Endothelial cell (in vitro differentiated cells): ENCODE measurements around the gene GTF2H3. TPM values are rescaled to one million over a fixed set of nuclear protein-coding genes. Genes with fewer than 3 reads are reported as not detected.

ENCODE experiments used
- DNase-seq: peaks from one replicate; pipeline ENCODE4 v3.0.0; 2021; ENCODE audit warnings: low spot score
- H3K27ac Mint-ChIP-seq: one replicate; pipeline ENCODE4 v1.8.0; 2021; ENCODE audit warnings: mixed read lengths, inconsistent platforms; ENCODE audit not compliant: unreplicated experiment
- H3K27me3 Mint-ChIP-seq: one replicate; pipeline ENCODE4 v1.8.0; 2021; ENCODE audit warnings: mild to moderate bottlenecking, moderate library complexity, mixed read lengths, inconsistent platforms; ENCODE audit not compliant: unreplicated experiment
- H3K36me3 Mint-ChIP-seq: one replicate; pipeline ENCODE4 v1.8.0; 2021; ENCODE audit warnings: mild to moderate bottlenecking, low read depth, mixed read lengths, inconsistent platforms; ENCODE audit not compliant: unreplicated experiment
- H3K4me1 Mint-ChIP-seq: one replicate; pipeline ENCODE4 v1.8.0; 2021; ENCODE audit warnings: mild to moderate bottlenecking, mixed read lengths, inconsistent platforms; ENCODE audit not compliant: unreplicated experiment
- H3K4me3 Mint-ChIP-seq: one replicate; pipeline ENCODE4 v1.8.0; 2021; ENCODE audit warnings: mild to moderate bottlenecking, mixed read lengths, inconsistent platforms; ENCODE audit not compliant: unreplicated experiment
- H3K9me3 Mint-ChIP-seq: one replicate; pipeline ENCODE4 v1.8.0; 2021; ENCODE audit warnings: mixed read lengths, inconsistent platforms; ENCODE audit not compliant: unreplicated experiment
- CTCF ChIP-seq: fragments of 200-600 bp; sonication (generic); IDR thresholded peaks from one replicate; pipeline ENCODE4 v1.5.0; 2021; ENCODE audit warnings: antibody characterized with exemption; ENCODE audit not compliant: unreplicated experiment
- total RNA-seq: library from RNA; stranded (reverse); fragmentation: NEBNext Ultra II Directional; extraction: Animal tissue kit (Norgen Biotek cat#: 25700); gene quantifications from one replicate; pipeline ENCODE4 v1.2.1, GENCODE V29; 2021; ENCODE audit not compliant: unreplicated experiment

The GTF2H3 gene
- total RNA-seq, 1 donor from 2014 or later = 23.1 TPM

DNA sequence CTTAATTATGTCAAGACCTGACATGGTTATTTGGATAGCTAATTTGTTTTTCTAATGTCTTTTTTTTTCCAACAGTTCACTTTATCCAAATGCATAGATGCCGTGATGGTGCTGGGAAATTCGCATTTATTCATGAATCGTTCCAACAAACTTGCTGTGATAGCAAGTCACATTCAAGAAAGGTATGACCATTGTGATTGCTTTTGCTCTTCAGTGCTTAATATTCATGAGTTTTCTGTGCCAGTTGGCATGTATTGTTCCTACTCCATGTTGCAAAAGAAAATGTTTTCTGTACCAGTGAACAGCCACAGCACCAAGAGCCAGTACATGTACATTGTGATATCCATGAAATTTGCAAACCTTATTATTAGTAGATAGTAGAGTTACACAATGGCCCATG lies 11.8 kb downstream of the GTF2H3 start:
- Mint-ChIP-seq H3K4me1 (no peaks in the 10 kb centered on the region), H3K27me3 (no peaks in the 10 kb centered on the region), H3K9me3 (no peaks in the 10 kb centered on the region), H3K27ac (no peak overlapping the region), H3K36me3 (peaks cover 6% of the 10 kb centered on the region), H3K4me3 (no peak overlapping the region)
- no peak for DNase-seq
- TF ChIP-seq CTCF = no peak

DNA sequence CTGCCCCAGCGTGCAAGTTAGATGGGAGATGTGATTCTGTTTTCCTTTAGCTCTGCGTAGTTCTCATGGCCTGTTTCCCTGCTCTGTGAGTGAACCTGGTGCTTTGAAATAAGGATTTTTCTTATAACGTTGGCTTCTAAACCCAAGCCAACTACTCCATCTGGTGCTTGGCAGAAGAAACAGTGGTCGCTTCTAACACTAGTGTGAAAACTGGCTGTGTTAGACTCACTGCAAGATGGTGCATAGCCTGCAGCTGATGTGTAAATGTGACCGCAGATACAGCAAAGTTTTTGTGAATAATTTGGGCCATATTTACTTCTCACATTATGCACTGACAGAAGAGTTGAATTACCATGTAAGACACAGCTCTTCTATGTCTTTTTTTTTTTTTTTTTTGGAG lies 12.2 kb downstream of the GTF2H3 start:
- Mint-ChIP-seq H3K4me1 (no peaks in the 10 kb centered on the region), H3K4me3 (no peak overlapping the region), H3K9me3 (no peaks in the 10 kb centered on the region), H3K36me3 (peaks cover 6% of the 10 kb centered on the region), H3K27me3 (no peaks in the 10 kb centered on the region), H3K27ac (no peak overlapping the region)
- no peak for TF ChIP-seq CTCF
- DNase-seq = no peak

DNA sequence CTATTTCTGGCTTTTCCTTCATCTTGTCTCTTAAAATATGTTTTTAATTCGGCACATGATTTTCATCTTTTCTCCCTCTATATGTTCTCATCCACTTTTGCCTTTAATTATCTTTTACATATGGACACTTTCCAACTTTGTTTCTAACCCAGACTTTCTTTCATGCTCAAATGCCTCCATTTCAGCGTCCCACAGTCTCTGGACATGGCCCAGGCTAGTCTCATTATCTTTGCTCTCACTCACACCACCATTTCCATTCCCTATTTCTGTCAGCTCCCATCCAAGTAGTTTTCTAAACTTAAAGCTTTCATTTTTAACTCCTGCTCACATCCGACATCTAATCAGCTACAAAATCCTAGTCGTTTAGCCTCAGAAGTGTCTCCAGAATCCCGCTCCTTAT lies 14.8 kb downstream of the GTF2H3 start:
- H3K4me3 Mint-ChIP-seq = no peak overlapping the region
- no peak overlapping the region for H3K27ac Mint-ChIP-seq
- H3K9me3 Mint-ChIP-seq = no peaks in the 10 kb centered on the region
- H3K4me1 Mint-ChIP-seq = no peaks in the 10 kb centered on the region
- peaks cover 10% of the 10 kb centered on the region for H3K36me3 Mint-ChIP-seq
- no peak for TF ChIP-seq CTCF
- H3K27me3 Mint-ChIP-seq = peaks cover 2% of the 10 kb centered on the region
- DNase-seq = no peak

DNA sequence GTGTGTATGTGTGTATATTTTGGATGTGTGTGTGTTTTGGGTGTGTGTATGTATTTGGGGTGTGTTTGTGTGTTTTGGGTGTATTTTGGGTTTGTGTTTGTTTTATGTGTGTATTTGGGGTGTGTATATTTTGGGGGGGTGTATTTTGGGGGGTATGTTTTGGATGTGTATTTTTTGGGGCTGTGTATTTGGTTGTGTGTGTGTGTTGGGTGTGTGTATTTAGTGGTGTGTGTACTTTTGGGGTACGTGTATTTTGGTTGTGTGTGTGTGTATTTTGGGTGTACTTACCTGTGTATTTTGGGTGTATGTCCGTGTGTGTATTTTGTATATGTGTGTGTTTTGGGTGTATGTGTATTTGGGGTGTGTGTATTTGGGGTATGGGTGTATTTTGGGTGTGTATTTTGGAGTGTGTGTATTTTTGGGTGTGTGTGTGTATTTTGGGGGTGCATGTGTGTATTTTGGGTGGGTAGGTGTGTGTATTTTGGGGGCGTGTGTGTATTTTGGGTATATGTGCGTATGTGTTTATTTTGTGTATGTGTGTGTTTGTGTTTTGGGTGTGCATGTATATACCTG lies 20.6 kb downstream of the GTF2H3 start:
- no peak overlapping the region for H3K4me3 Mint-ChIP-seq
- DNase-seq = no peak
- no peak for TF ChIP-seq CTCF
- no peaks in the 10 kb centered on the region for H3K4me1 Mint-ChIP-seq
- peaks cover 2% of the 10 kb centered on the region for H3K27me3 Mint-ChIP-seq
- H3K27ac Mint-ChIP-seq = no peak overlapping the region
- no peaks in the 10 kb centered on the region for H3K9me3 Mint-ChIP-seq
- H3K36me3 Mint-ChIP-seq = peaks cover 5% of the 10 kb centered on the region

- Mint-ChIP-seq H3K27ac (no peak overlapping the region), H3K4me3 (no peak overlapping the region), H3K36me3 (peaks cover 5% of the 10 kb centered on the region), H3K9me3 (no peaks in the 10 kb centered on the region), H3K4me1 (no peaks in the 10 kb centered on the region), H3K27me3 (peaks cover 2% of the 10 kb centered on the region)
- no peak for TF ChIP-seq CTCF
- no peak for DNase-seq
Observed at GRCh38 chr12:123655420-123655819, 21.8 kb downstream of the GTF2H3 start.
